Ishikawa (cell line): ENCODE measurements around the gene CAMK1.
A peak's percentile ranks its signal among the peaks of the same experiment; 100 is the strongest.

Experiments used
- CEBPB ChIP-seq: IDR thresholded peaks from 2 replicates; pipeline ENCODE4 v1.6.1; 2012
- CREB1 ChIP-seq: IDR thresholded peaks from 2 replicates; pipeline ENCODE4 v1.6.1; 2012; ENCODE audit warnings: low read depth
- EGR1 ChIP-seq: IDR thresholded peaks from 2 replicates; pipeline ENCODE4 v1.6.1; 2012
- EP300 ChIP-seq: IDR thresholded peaks from 2 replicates; pipeline ENCODE4 v1.6.1; 2012; ENCODE audit warnings: borderline replicate concordance
- FOXM1 ChIP-seq: IDR thresholded peaks from 2 replicates; pipeline ENCODE4 v1.6.1; 2012; ENCODE audit warnings: low read depth, borderline replicate concordance
- NFIC ChIP-seq: IDR thresholded peaks from 2 replicates; pipeline ENCODE4 v1.6.1; 2012
- RAD21 ChIP-seq: IDR thresholded peaks from 2 replicates; pipeline ENCODE4 v1.6.1; 2012; ENCODE audit warnings: low read depth
- REST ChIP-seq: IDR thresholded peaks from 2 replicates; pipeline ENCODE4 v1.6.1; 2012; ENCODE audit warnings: low read depth, mild to moderate bottlenecking
- TAF1 ChIP-seq: IDR thresholded peaks from 2 replicates; pipeline ENCODE4 v1.6.1; 2012; ENCODE audit warnings: low read depth, mild to moderate bottlenecking
- TCF12 ChIP-seq: IDR thresholded peaks from 2 replicates; pipeline ENCODE4 v1.6.1; 2012; ENCODE audit warnings: low read depth
- TEAD4 ChIP-seq: IDR thresholded peaks from 2 replicates; pipeline ENCODE4 v1.6.1; 2012
- YY1 ChIP-seq: IDR thresholded peaks from 2 replicates; pipeline ENCODE4 v1.6.1; 2012; ENCODE audit warnings: low read depth
- ZBTB7A ChIP-seq: IDR thresholded peaks from 2 replicates; pipeline ENCODE4 v1.6.1; 2012; ENCODE audit warnings: low read depth
- TF ChIP-seq, protein P1 (sequence below): IDR thresholded peaks from 2 replicates; pipeline ENCODE4 v1.6.1; 2012
- TF ChIP-seq, protein P2 (sequence below): IDR thresholded peaks from 2 replicates; pipeline ENCODE4 v1.6.1; 2012

Gene CAMK1

DNA sequence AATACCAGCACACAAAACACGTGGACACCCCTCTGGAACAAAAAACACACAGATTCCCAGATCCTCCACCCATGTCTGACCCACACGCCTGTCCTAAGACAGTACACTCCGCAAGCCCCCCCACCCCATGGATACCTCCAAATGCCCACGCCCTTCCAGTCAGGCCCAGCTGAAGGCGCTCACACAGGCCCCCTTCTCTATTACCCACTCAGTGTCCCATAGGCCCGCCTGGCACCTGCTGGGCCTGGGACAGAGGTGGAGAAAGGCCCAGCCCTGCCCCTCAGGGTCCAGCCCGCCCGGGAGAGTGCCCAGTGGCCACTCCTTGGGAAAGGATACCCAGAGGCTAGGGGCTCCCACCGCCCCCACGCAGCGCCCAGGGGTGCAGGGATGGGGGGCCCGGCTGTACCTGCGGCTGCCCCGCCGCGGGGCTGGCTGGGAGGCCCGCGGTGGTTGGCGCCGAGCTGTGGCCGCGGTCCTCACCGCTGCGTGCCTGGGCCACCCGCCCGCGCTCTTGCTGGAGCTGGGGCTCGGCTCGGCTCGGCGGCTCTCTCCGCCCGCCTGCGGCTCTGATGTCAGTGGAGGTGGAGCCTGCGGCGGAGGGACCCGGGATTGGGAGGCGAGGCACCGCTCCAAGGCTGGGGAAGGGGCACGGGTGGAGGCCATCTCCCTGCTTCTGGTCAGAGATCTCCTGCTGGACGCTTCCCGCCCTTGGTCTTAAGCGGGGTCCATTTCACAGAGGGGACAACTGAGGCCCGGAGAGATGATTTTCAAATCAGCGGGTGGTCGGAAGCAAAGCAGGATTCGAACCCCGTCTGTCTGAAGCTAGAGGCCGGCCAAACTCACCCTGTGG lies at the start of gene CAMK1:
TSS of gene CAMK1 (minus strand) at position 522 of the 850 bp plus-strand sequence. CDS start 2,198 bp downstream, outside the sequence.
- TF ChIP-seq REST: no peak
- peak; percentile 30; the same call in 1 of the 2 replicates for TF ChIP-seq ZBTB7A
- TF ChIP-seq TAF1: no peak; the same call in 1 of the 2 replicates
- no peak for TF ChIP-seq TEAD4
- no peak for TF ChIP-seq CEBPB
- no peak for TF ChIP-seq YY1
- TF ChIP-seq, protein P1, sequence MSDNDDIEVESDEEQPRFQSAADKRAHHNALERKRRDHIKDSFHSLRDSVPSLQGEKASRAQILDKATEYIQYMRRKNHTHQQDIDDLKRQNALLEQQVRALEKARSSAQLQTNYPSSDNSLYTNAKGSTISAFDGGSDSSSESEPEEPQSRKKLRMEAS: peak; percentile 62

- TF ChIP-seq CEBPB (no peak), CREB1 (no peak), YY1 (no peak), EP300 (no peak), TCF12 (no peak), RAD21 (no peak), REST (no peak), NFIC (no peak), TEAD4 (no peak), FOXM1 (no peak), EGR1 (no peak), ZBTB7A (no peak), TAF1 (no peak)
- TF ChIP-seq, protein P1: no peak
- TF ChIP-seq, protein P2, sequence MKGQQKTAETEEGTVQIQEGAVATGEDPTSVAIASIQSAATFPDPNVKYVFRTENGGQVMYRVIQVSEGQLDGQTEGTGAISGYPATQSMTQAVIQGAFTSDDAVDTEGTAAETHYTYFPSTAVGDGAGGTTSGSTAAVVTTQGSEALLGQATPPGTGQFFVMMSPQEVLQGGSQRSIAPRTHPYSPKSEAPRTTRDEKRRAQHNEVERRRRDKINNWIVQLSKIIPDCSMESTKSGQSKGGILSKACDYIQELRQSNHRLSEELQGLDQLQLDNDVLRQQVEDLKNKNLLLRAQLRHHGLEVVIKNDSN: no peak
Observed at GRCh38 chr3:9818666-9819335, 49.1 kb upstream of the CAMK1 start.

DNA sequence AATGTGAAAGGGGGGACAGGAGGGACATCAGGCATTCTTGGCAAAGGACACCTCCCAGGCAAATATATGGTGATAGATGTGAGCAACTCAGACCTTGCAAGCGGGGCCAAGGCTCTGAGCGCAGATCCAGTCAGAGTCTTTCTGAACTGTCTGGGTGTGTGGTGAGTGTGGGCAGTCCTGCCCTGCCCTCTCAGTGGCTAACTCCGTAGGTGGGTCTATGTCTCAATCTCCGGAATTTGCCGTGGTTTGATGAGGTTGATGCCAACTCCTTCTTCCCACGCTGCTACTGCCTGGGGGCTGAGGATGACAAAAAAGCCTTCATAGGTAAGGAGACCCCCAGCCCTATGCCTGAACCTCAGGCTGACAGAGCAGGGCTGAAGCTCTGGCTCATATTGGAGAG lies 47.7 kb upstream of the CAMK1 start:
- TF ChIP-seq TCF12 (no peak), RAD21 (no peak), CREB1 (no peak), TEAD4 (no peak), TAF1 (no peak), YY1 (no peak), REST (no peak), FOXM1 (no peak)
- TF ChIP-seq, protein P2: no peak

- TF ChIP-seq NFIC (no peak), TCF12 (no peak), CEBPB (no peak), EGR1 (no peak), RAD21 (no peak), TAF1 (no peak), TEAD4 (no peak), CREB1 (no peak), FOXM1 (no peak)
- TF ChIP-seq, protein P1: no peak
Observed at GRCh38 chr3:9815986-9816385, 46.2 kb upstream of the CAMK1 start.
